H9 (cell line): ENCODE data around the gene HEXD. TPM values are rescaled to one million over a fixed set of nuclear protein-coding genes. Genes with fewer than 3 reads are reported as not detected.

ENCODE experiments used
- DNase-seq: peaks from one replicate; pipeline ENCODE4 v3.0.0-alpha.2; 2017
- H2AFZ ChIP-seq: one replicate; pipeline ENCODE4 v1.6.1; 2013; ENCODE audit warnings: mild to moderate bottlenecking, low read length, control low read depth, moderate library complexity
- H2AK5ac ChIP-seq: 2 replicates; pipeline ENCODE4 v1.6.1; 2013; ENCODE audit warnings: low read length, control low read depth, mixed read lengths; ENCODE audit not compliant: insufficient read length
- H2BK120ac ChIP-seq: one replicate; pipeline ENCODE4 v1.6.1; 2013; ENCODE audit warnings: low read depth, mild to moderate bottlenecking, low read length, control low read depth, inconsistent platforms; ENCODE audit not compliant: poor library complexity, severe bottlenecking
- H2BK12ac ChIP-seq: 2 replicates; pipeline ENCODE4 v1.6.1; 2013; ENCODE audit warnings: low read length, control low read depth, mixed read lengths, low read depth; ENCODE audit not compliant: insufficient read length
- H2BK15ac ChIP-seq: 2 replicates; pipeline ENCODE4 v1.6.1; 2013; ENCODE audit warnings: low read depth, low read length, control low read depth
- H2BK20ac ChIP-seq: one replicate; pipeline ENCODE4 v1.6.1; 2013; ENCODE audit warnings: low read depth, mild to moderate bottlenecking, low read length, control low read depth, inconsistent platforms; ENCODE audit not compliant: poor library complexity, severe bottlenecking
- H2BK5ac ChIP-seq: 2 replicates; pipeline ENCODE4 v1.6.1; 2013; ENCODE audit warnings: low read length, control low read depth, mixed read lengths; ENCODE audit not compliant: insufficient read length
- H3K14ac ChIP-seq: 2 replicates; pipeline ENCODE4 v1.6.1; 2013; ENCODE audit warnings: low read length, control low read depth; ENCODE audit not compliant: insufficient read depth
- H3K18ac ChIP-seq: 2 replicates; pipeline ENCODE4 v1.6.1; 2013; ENCODE audit warnings: low read depth, mild to moderate bottlenecking, mixed read lengths, low read length, control low read depth; ENCODE audit not compliant: insufficient read length
- H3K23ac ChIP-seq: 2 replicates; pipeline ENCODE4 v1.6.1; 2013; ENCODE audit warnings: low read length, control low read depth, mixed read lengths, low read depth; ENCODE audit not compliant: insufficient read length
- H3K23me2 ChIP-seq: 2 replicates; pipeline ENCODE4 v1.6.1; 2013; ENCODE audit warnings: low read depth, mild to moderate bottlenecking, mixed read lengths, low read length, control low read depth; ENCODE audit not compliant: insufficient read length, poor library complexity, severe bottlenecking
- H3K27ac ChIP-seq: 2 replicates; pipeline ENCODE4 v1.5.1; 2013; ENCODE audit warnings: low read length, control low read depth, mixed read lengths, low read depth; ENCODE audit not compliant: insufficient read length
- H3K27me3 ChIP-seq: 2 replicates; pipeline ENCODE4 v1.6.1; 2013; ENCODE audit warnings: low read length, control low read depth, inconsistent platforms; ENCODE audit not compliant: insufficient read depth
- H3K4ac ChIP-seq: 2 replicates; pipeline ENCODE4 v1.6.1; 2013; ENCODE audit warnings: low read depth, mild to moderate bottlenecking, control low read depth, inconsistent platforms, low read length, moderate library complexity
- H3K4me1 ChIP-seq: 2 replicates; pipeline ENCODE4 v1.6.1; 2013; ENCODE audit warnings: low read length, control low read depth, inconsistent platforms; ENCODE audit not compliant: insufficient read depth
- H3K4me2 ChIP-seq: 2 replicates; pipeline ENCODE4 v1.6.1; 2013; ENCODE audit warnings: low read length, control low read depth, mixed read lengths; ENCODE audit not compliant: insufficient read length, insufficient read depth
- H3K56ac ChIP-seq: 2 replicates; pipeline ENCODE4 v1.6.1; 2013; ENCODE audit warnings: low read depth, mild to moderate bottlenecking, mixed read lengths, low read length, control low read depth; ENCODE audit not compliant: insufficient read length
- H3K79me1 ChIP-seq: 2 replicates; pipeline ENCODE4 v1.6.1; 2013; ENCODE audit warnings: low read depth, mild to moderate bottlenecking, moderate library complexity, low read length, control low read depth, inconsistent platforms; ENCODE audit not compliant: insufficient read depth, poor library complexity, severe bottlenecking
- H3K79me2 ChIP-seq: 2 replicates; pipeline ENCODE4 v1.6.1; 2013; ENCODE audit warnings: low read length, control low read depth, inconsistent platforms; ENCODE audit not compliant: insufficient read depth
- H3K9ac ChIP-seq: 2 replicates; pipeline ENCODE4 v1.6.1; 2013; ENCODE audit warnings: low read length, control low read depth, mixed read lengths; ENCODE audit not compliant: insufficient read length; ENCODE audit errors: extremely low read depth
- H3K9me3 ChIP-seq: one replicate; pipeline ENCODE4 v1.6.1; 2013; ENCODE audit warnings: low read depth, low read length, inconsistent platforms; ENCODE audit not compliant: control insufficient read depth
- H3T11ph ChIP-seq: one replicate; pipeline ENCODE4 v1.6.1; 2013; ENCODE audit warnings: mild to moderate bottlenecking, low read length, control low read depth, inconsistent platforms
- H4K20me1 ChIP-seq: one replicate; pipeline ENCODE4 v1.6.1; 2013; ENCODE audit not compliant: control insufficient read depth, insufficient read length, insufficient read depth
- H4K5ac ChIP-seq: 2 replicates; pipeline ENCODE4 v1.6.1; 2013; ENCODE audit warnings: low read depth, mild to moderate bottlenecking, mixed read lengths, low read length, control low read depth; ENCODE audit not compliant: insufficient read length
- H4K8ac ChIP-seq: replicated peaks from 2 replicates; pipeline ENCODE4 v1.6.1; 2013; ENCODE audit warnings: low read length, control low read depth, mixed read lengths, low read depth; ENCODE audit not compliant: insufficient read length
- H4K91ac ChIP-seq: 2 replicates; pipeline ENCODE4 v1.6.1; 2013; ENCODE audit warnings: low read depth, mild to moderate bottlenecking, moderate library complexity, mixed read lengths, low read length, control low read depth; ENCODE audit not compliant: insufficient read length
- H3K27ac Mint-ChIP-seq, 3 experiments: 2 replicates in 2 of 3; 3 replicates in 1 of 3; pipeline ENCODE4 v1.8.0; 2020 to 2021; ENCODE audit warnings: mixed read lengths in 3 of 3, mild to moderate bottlenecking in 1 of 3, moderate library complexity in 1 of 3
- H3K27me3 Mint-ChIP-seq: 2 replicates; pipeline ENCODE4 v1.8.0; 2021; ENCODE audit warnings: low read depth, mild to moderate bottlenecking, moderate library complexity, mixed read lengths
- H3K36me3 Mint-ChIP-seq, 3 experiments: 2 replicates in 2 of 3; 3 replicates in 1 of 3; pipeline ENCODE4 v1.8.0; 2020 to 2021; ENCODE audit warnings: low read depth in 3 of 3, mixed read lengths in 3 of 3; ENCODE audit not compliant: insufficient read depth in 1 of 3
- H3K4me1 Mint-ChIP-seq, 2 experiments: 2 replicates each; pipeline ENCODE4 v1.8.0; 2020; ENCODE audit warnings: mixed read lengths in 2 of 2
- H3K4me3 Mint-ChIP-seq, 2 experiments: 2 replicates in 1 of 2; 3 replicates in 1 of 2; pipeline ENCODE4 v1.8.0; 2020 to 2021; ENCODE audit warnings: mild to moderate bottlenecking in 2 of 2, mixed read lengths in 2 of 2, moderate library complexity in 1 of 2
- H3K9me3 Mint-ChIP-seq, 2 experiments: 2 replicates in 1 of 2; 3 replicates in 1 of 2; pipeline ENCODE4 v1.8.0; 2020; ENCODE audit warnings: mild to moderate bottlenecking in 2 of 2, mixed read lengths in 2 of 2, moderate library complexity in 1 of 2
- CTCF ChIP-seq: fragments of 200-600 bp; sonication (generic); conservative IDR thresholded peaks from 3 replicates; pipeline ENCODE4 v1.8.0; 2021; ENCODE audit warnings: antibody characterized with exemption, mild to moderate bottlenecking
- WGBS: extraction: QIAGEN DNeasy Blood & Tissue Kit; methylation state at CpG from one replicate; pipeline ENCODE4 v1.1.7; 2013; ENCODE audit warnings: missing lambda C conversion rate, low lambda C conversion rate, mixed read lengths; ENCODE audit not compliant: insufficient read length; ENCODE audit errors: extremely low coverage; 5-methylcytosine and 5-hydroxymethylcytosine counted together
- total RNA-seq: library from RNA; stranded (reverse); gene quantifications from 2 replicates; pipeline ENCODE4 v1.2.1, GENCODE V29; 2021

Gene HEXD
- total RNA-seq, 1 experiment from 2014 or later = 23.2 TPM

GRCh38 chr17:82386881-82387704, 31.1 kb upstream of the HEXD start:
- Histone ChIP-seq H2BK120ac (no peak overlapping the region), H3K4ac (no peak overlapping the region), H3K27me3 (no peaks in the 10 kb centered on the region), H2BK12ac (no peak overlapping the region), H3K4me1 (no peaks in the 10 kb centered on the region), H4K91ac (no peak overlapping the region), H4K5ac (no peak overlapping the region), H3K23ac (no peak overlapping the region), H3K27ac (no peak overlapping the region), H3K56ac (no peak overlapping the region), H2BK5ac (no peak overlapping the region), H3K9me3 (no peaks in the 10 kb centered on the region), H4K8ac (no peak overlapping the region), H3K79me2 (no peaks in the 10 kb centered on the region), H4K20me1 (no peaks in the 10 kb centered on the region), H3K14ac (no peak overlapping the region), H3K18ac (no peak overlapping the region), H3K9ac (no peak overlapping the region), H2AK5ac (no peak overlapping the region), H2BK20ac (no peak overlapping the region), H3T11ph (no peak overlapping the region), H3K4me2 (no peak overlapping the region), H3K23me2 (no peaks in the 10 kb centered on the region), H3K79me1 (no peaks in the 10 kb centered on the region), H2AFZ (no peak overlapping the region), H2BK15ac (no peak overlapping the region)
- H3K27me3 Mint-ChIP-seq = peaks cover 9% of the 10 kb centered on the region
- TF ChIP-seq CTCF = no peak
- H3K4me1 Mint-ChIP-seq = peaks cover 4 to 13% of the 10 kb centered on the region in 2 experiments; a peak in 3 of 4 replicates
- H3K9me3 Mint-ChIP-seq = no peaks in the 10 kb centered on the region; a peak in 1 of 5 replicates
- no peak for DNase-seq
- no peak overlapping the region; a peak in 1 of 7 replicates for H3K27ac Mint-ChIP-seq
- H3K4me3 Mint-ChIP-seq = no peak overlapping the region
- H3K36me3 Mint-ChIP-seq = peaks cover 0 to 2% (median under 1%) of the 10 kb centered on the region in 3 experiments; a peak in 1 of 7 replicates
- WGBS = no CpG with 5 or more reads among the region's 38 CpGs
